Brain pericyte (primary cell): ENCODE results near the gene CD207.

Experiments used
- DNase-seq: peaks from one replicate; pipeline ENCODE4 v3.0.0-alpha.2; 2012; ENCODE audit warnings: low read depth, low spot score

Gene CD207

GRCh38 chr2:70795164-70795995 lies 40.2 kb downstream of the CD207 start:
- DNase-seq, result no peak

- DNase-seq, result no peak
These were observed 42.2 kb downstream of the CD207 start for GRCh38 chr2:70793450-70793849.

- no peak for DNase-seq
These were observed 45.3 kb downstream of the CD207 start, which contains the start of gene FIGLA for GRCh38 chr2:70790136-70790828. TSS of gene FIGLA (minus strand) at chr2:70790643. CDS start at chr2:70790638, 5 bp downstream.

- no peak for DNase-seq
These were observed 46.1 kb downstream of the CD207 start for GRCh38 chr2:70789304-70790135.

- no peak for DNase-seq
These were observed 50.3 kb downstream of the CD207 start for GRCh38 chr2:70785137-70785911.

GRCh38 chr2:70784320-70784719 lies 51.3 kb downstream of the CD207 start:
- DNase-seq, result no peak
